Measurements from ENCODE around the gene PXT1. TPM values are rescaled to one million over a fixed set of nuclear protein-coding genes. Genes with fewer than 3 reads are reported as not detected.

PXT1 gene
- total RNA-seq, 1 donor from 2014 or later = not detected

GRCh38 chr6:36346486-36347273 is 96.0 kb downstream of the PXT1 start:
- no peak for DNase-seq (ENCODE audit: low spot score)

DNA sequence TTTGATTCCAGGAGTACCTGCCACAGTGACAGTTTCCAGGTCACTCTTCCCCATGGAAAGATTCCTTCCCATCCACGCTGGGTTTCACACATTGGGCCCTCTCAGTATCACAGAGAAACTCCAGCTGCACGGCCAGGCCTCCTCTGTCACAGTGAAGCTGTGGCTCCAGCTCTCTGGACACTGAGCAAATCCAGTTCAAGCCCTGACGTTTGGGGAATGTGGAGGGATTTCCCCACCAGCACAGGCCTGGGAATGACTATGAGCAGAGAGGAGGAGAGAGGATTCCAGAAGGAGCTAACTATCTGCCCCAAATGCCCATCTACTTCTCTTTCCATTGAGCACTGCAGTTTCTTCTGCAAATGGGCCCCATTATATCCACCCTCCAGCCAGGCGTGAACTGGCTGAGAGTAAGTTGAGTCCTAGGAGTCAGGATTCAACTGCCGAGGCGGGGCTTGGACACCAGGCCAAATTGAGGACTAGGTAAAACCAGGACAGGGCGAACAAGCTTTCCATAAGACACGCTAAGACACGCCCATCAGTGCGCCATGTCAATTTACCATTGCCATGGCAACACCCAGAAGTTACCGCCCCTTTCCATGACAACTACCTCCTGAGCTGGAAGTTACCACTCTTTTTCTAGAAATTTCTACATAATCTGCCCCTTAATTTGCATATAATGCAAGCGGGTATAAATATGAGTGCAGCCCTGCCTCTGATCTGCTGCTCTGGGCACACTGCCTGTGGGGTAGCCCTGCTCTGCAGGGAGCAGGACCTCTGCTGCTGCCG is 96.8 kb downstream of the PXT1 start:
- DNase-seq (ENCODE audit: low spot score) = no peak

GRCh38 chr6:36343109-36343680 is 99.5 kb downstream of the PXT1 start:
- no peak for DNase-seq (ENCODE audit: low spot score)

DNA sequence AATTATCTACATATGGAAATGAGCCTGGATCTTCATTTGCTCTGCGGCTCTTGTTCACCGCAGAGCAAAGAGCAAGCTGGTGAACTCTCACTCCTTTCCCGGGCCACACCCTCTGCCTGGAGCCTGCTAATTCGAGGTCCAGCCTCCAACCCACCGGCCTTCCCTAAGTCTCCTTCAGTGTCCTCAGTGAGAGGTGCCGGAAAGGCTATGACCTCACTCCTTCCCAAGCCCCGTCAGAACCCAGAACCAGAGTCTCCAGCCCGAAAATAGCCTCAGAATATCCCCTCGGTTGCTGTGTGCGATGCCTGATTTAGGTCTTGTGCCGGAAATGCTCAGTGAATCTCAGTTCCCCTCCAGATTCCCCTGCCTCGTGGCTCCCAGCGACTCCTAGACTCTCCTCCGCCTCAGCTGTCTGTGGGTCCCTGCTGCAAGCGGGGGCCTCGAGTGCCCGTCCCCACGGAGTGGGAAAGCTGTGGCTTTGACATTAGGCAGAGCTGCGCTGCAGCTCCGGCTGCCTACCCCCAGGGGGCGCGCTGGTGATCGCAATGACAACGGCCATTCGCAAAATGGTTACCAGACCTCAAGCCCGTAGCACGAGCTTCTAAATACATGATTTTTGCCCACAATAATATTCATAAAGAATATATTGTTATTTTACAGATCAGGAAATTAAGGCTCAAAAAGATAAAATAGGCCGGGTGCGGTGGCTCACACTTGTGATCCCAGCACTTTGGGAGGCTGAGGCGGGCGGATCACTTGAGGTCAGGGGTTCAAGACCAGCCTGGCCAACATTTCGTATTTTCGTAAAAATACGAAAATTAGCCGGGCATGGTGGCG is 101.8 kb downstream of the PXT1 start:
- DNase-seq (ENCODE audit: low spot score) = peak; percentile 80

Other genes starting within 250 kb of the PXT1 start
- 47.0 TPM for gene BRPF3, start 246.1 kb downstream of the PXT1 start, total RNA-seq
- gene PNPLA1, start 172.8 kb downstream of the PXT1 start, total RNA-seq = 0.14 TPM
- gene BNIP5, start 106.0 kb downstream of the PXT1 start, total RNA-seq = 7.4 TPM
- gene ETV7, start 55.2 kb downstream of the PXT1 start, total RNA-seq = 2.5 TPM
- 37.2 TPM for gene KCTD20, start 146 bp upstream of the PXT1 start, total RNA-seq
- 41.6 TPM for gene STK38, start 104.6 kb upstream of the PXT1 start, total RNA-seq
- gene SRSF3, start 151.5 kb upstream of the PXT1 start, total RNA-seq = 190 TPM
- 71.2 TPM for gene CDKN1A, start 235.9 kb upstream of the PXT1 start, total RNA-seq

Data from mucosa of gallbladder (tissue), 1 donor.